ENCODE results near the gene SPNS2. TPM values are rescaled to one million over a fixed set of nuclear protein-coding genes. Genes with fewer than 3 reads are reported as not detected.
A peak's percentile ranks its signal among the peaks of the same experiment; 100 is the strongest.

Gene SPNS2
- total RNA-seq, 1 experiment from 2014 or later, result 0.33 TPM

DNA sequence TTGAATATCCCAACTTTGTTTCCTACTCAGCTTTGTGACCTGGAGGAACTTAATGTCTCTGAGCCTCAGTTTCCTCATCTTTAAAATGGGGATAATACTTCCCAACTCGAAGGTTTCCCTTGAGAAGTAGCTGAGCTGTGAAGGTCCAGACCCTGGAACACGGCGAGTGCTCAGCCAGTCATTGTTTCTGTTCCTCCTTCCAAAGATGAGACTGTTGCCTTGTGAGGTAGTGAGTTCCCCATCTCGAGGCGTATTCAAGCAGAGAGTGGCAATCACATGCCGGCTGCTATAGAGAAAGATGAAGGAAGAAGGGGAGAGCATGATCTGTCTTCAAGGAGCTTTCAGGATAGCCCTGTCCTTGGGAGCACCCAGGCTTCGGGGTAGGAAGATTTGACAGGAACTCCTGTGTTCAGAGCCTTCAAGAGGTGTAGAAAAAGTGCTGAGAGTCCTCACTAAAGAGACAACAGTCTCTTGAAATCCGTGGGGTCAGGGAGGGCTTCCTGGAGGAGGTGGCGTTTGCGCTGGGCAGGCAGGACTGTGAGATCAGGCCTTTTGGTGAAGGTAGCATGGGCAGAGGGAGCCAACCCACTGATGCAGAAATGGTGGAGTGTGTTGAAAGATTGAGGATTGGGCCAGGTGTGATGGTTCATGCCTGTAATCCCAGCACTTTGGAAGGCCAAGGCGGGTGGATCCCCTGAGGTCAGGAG lies 27.2 kb downstream of the SPNS2 start:
- no peaks in the 10 kb centered on the region for H3K36me3 Mint-ChIP-seq (ENCODE audit: insufficient read depth in 1 of 3, low read depth in 3 of 3)
- no CpG with 5 or more reads among the region's 11 CpGs for WGBS (ENCODE audit: extremely low coverage, insufficient read length, low lambda C conversion rate)
- H2AK5ac ChIP-seq (ENCODE audit: insufficient read length, low read length), result no peak overlapping the region

More for the DNA sequence above, 27.2 kb downstream of the SPNS2 start:
- H3K9me3 ChIP-seq (ENCODE audit: control insufficient read depth, low read depth, low read length), result no peaks in the 10 kb centered on the region
- H2BK5ac ChIP-seq (ENCODE audit: insufficient read length, low read length), result no peak overlapping the region
- no peak overlapping the region for H3K27ac ChIP-seq (ENCODE audit: insufficient read length, low read depth, low read length)
- peaks cover 11 to 18% of the 10 kb centered on the region in 2 experiments for H3K4me1 Mint-ChIP-seq
- H3K4ac ChIP-seq (ENCODE audit: low read depth, low read length), result no peak overlapping the region
- peaks cover 3% of the 10 kb centered on the region for H3K27me3 ChIP-seq (ENCODE audit: insufficient read depth, low read length)
- DNase-seq, result no peak
- H4K8ac ChIP-seq (replicated peaks; ENCODE audit: insufficient read length, low read depth, low read length), result no peak overlapping the region
- H2BK120ac ChIP-seq (ENCODE audit: low read depth, low read length, poor library complexity, severe bottlenecking), result no peak overlapping the region
- peaks cover 91% of the 10 kb centered on the region for H3K27me3 Mint-ChIP-seq (ENCODE audit: low read depth)
- no peak overlapping the region for H3K4me3 Mint-ChIP-seq
- H4K5ac ChIP-seq (ENCODE audit: insufficient read length, low read depth, low read length), result no peak overlapping the region
- H3K56ac ChIP-seq (ENCODE audit: insufficient read length, low read depth, low read length), result no peak overlapping the region
- no peak overlapping the region for H3K18ac ChIP-seq (ENCODE audit: insufficient read length, low read depth, low read length)
- TF ChIP-seq, protein P1, sequence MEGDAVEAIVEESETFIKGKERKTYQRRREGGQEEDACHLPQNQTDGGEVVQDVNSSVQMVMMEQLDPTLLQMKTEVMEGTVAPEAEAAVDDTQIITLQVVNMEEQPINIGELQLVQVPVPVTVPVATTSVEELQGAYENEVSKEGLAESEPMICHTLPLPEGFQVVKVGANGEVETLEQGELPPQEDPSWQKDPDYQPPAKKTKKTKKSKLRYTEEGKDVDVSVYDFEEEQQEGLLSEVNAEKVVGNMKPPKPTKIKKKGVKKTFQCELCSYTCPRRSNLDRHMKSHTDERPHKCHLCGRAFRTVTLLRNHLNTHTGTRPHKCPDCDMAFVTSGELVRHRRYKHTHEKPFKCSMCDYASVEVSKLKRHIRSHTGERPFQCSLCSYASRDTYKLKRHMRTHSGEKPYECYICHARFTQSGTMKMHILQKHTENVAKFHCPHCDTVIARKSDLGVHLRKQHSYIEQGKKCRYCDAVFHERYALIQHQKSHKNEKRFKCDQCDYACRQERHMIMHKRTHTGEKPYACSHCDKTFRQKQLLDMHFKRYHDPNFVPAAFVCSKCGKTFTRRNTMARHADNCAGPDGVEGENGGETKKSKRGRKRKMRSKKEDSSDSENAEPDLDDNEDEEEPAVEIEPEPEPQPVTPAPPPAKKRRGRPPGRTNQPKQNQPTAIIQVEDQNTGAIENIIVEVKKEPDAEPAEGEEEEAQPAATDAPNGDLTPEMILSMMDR (conservative IDR thresholded peaks at IDR 0.05), result no peak
- no peak overlapping the region for H4K91ac ChIP-seq (ENCODE audit: insufficient read length, low read depth, low read length)
- H3K79me2 ChIP-seq (ENCODE audit: insufficient read depth, low read length), result no peaks in the 10 kb centered on the region
- H3K9me3 Mint-ChIP-seq, result no peaks in the 10 kb centered on the region; a peak in 1 of 5 replicates
- H4K20me1 ChIP-seq (ENCODE audit: control insufficient read depth, insufficient read depth, insufficient read length), result no peaks in the 10 kb centered on the region
- peak overlapping the region in 1 of 3 experiments; percentile 71; a peak in 1 of 7 replicates for H3K27ac Mint-ChIP-seq
- no peak overlapping the region for H3K23ac ChIP-seq (ENCODE audit: insufficient read length, low read depth, low read length)
- H3K4me1 ChIP-seq (ENCODE audit: insufficient read depth, low read length), result no peaks in the 10 kb centered on the region
- no peak overlapping the region for H2BK20ac ChIP-seq (ENCODE audit: low read depth, low read length, poor library complexity, severe bottlenecking)
- H2AFZ ChIP-seq (ENCODE audit: low read length), result no peak overlapping the region
- H3K79me1 ChIP-seq (ENCODE audit: insufficient read depth, low read depth, low read length, poor library complexity, severe bottlenecking), result no peaks in the 10 kb centered on the region
- H3K23me2 ChIP-seq (ENCODE audit: insufficient read length, low read depth, low read length, poor library complexity, severe bottlenecking), result no peaks in the 10 kb centered on the region
- H2BK15ac ChIP-seq (ENCODE audit: low read depth, low read length), result no peak overlapping the region
- H3K9ac ChIP-seq (ENCODE audit: extremely low read depth, insufficient read length, low read length), result no peak overlapping the region
- no peak overlapping the region for H3T11ph ChIP-seq (ENCODE audit: low read length)
- no peak overlapping the region for H3K4me2 ChIP-seq (ENCODE audit: insufficient read depth, insufficient read length, low read length)
- H2BK12ac ChIP-seq (ENCODE audit: insufficient read length, low read depth, low read length), result no peak overlapping the region
- H3K14ac ChIP-seq (ENCODE audit: insufficient read depth, low read length), result no peak overlapping the region
